Bronchial epithelial cell (primary cell): ENCODE data around the gene CELSR2. TPM values are rescaled to one million over a fixed set of nuclear protein-coding genes. Genes with fewer than 3 reads are reported as not detected.

Experiments used
- DNase-seq: peaks from one replicate; pipeline ENCODE4 v3.0.0-alpha.2; 2010; ENCODE audit warnings: low read depth
- FAIRE-seq: peaks from 2 replicates; lab custom pipeline; 2011; peaks lifted over from hg19 to GRCh38; lab: Jason Lieb, UNC
- H3K27me3 ChIP-seq: 2 replicates; pipeline ENCODE4 v1.5.1; 2011; ENCODE audit warnings: low read length; ENCODE audit not compliant: control insufficient read depth, insufficient read depth
- H3K36me3 ChIP-seq: 2 replicates; pipeline ENCODE4 v1.5.1; 2011; ENCODE audit warnings: low read length; ENCODE audit not compliant: control insufficient read depth, insufficient read depth
- H3K4me3 ChIP-seq: 2 replicates; pipeline ENCODE4 v1.5.1; 2011; ENCODE audit warnings: mild to moderate bottlenecking, low read depth, low read length, control low read depth
- total RNA-seq: library from RNA; depleted of rRNA; stranded (reverse); fragments of >200 nt; gene quantifications from 2 replicates; pipeline ENCODE4 v1.2.1, GENCODE V29; 2014
- TF ChIP-seq, protein P1 (sequence below): IDR thresholded peaks from 2 replicates; pipeline ENCODE4 v1.5.1; 2011; ENCODE audit warnings: mild to moderate bottlenecking, moderate library complexity, low read length, control low read depth, inconsistent platforms; ENCODE audit not compliant: insufficient read depth, severe bottlenecking

Gene CELSR2
- total RNA-seq, 1 donor from 2014 or later, result 9.2 TPM

DNA sequence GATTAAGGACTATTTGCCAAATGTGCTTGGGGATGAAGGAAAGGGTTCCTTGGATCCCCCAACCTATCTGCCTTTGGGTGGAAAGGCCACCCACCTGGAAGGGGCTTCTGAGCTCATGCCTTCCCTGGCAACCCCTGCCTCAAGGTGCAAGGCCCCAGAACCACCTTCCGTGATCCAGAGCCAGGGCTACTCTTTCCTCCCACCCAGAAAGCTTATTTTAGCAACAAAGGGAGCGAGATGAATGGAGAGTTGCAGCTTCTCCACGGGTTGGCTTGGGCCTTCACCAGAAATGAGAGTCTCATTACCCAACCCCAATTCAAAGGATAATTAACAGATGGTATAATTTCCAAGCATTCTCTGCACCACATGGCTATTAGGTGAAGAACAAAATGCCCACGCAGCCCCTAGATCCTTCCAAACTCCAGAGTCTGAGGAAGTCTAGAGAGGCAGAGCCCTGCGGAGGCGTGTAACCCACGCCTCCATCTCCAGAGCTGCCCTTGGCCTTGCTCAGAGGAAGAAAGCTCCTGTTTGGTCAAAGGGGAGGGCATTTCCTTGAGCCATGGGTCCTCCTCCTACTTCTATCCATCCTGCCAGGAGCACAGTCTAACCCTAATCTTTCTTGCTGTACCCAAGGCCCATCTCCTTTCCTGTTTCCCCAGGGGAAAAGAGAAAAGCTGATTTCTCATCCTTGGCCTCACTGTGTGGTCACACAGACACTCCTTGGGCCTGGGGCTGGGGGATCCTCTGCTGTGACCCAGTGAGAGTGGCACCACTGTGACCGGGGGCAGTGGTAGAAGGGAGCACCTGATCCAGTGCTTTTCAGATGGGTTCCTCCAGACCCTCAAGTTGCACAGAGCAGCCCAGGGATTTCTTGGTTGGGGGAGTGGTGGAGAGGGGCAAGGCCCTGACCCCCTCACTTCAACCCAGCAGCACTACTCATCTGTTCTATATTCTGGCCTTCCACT lies 1.7 kb upstream of the CELSR2 start:
- no peak for DNase-seq
- Histone ChIP-seq H3K36me3 (peaks cover 11% of the 10 kb centered on the region), H3K4me3 (no peak overlapping the region), H3K27me3 (no peaks in the 10 kb centered on the region)
- no peak for FAIRE-seq
- TF ChIP-seq, protein P1, sequence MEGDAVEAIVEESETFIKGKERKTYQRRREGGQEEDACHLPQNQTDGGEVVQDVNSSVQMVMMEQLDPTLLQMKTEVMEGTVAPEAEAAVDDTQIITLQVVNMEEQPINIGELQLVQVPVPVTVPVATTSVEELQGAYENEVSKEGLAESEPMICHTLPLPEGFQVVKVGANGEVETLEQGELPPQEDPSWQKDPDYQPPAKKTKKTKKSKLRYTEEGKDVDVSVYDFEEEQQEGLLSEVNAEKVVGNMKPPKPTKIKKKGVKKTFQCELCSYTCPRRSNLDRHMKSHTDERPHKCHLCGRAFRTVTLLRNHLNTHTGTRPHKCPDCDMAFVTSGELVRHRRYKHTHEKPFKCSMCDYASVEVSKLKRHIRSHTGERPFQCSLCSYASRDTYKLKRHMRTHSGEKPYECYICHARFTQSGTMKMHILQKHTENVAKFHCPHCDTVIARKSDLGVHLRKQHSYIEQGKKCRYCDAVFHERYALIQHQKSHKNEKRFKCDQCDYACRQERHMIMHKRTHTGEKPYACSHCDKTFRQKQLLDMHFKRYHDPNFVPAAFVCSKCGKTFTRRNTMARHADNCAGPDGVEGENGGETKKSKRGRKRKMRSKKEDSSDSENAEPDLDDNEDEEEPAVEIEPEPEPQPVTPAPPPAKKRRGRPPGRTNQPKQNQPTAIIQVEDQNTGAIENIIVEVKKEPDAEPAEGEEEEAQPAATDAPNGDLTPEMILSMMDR, result no peak

DNA sequence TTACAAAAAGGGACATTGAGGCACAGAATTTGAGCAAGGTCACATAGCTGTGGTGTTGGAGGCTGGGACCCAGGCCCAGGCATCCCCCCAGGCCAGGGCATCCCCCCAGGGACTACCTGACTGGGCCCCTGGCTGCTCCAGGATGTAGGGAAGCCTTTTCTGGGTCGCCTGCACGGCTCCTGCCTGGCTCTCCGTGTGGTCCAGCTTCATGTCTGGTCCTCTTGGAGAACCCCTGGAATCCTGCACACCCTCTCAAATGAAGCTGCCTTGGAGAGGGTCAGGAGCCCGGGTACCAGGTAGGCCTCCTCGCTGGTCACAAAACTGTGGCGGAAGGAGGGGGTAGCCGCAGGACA lies 919 bp upstream of the CELSR2 start:
- no peak for FAIRE-seq

DNA sequence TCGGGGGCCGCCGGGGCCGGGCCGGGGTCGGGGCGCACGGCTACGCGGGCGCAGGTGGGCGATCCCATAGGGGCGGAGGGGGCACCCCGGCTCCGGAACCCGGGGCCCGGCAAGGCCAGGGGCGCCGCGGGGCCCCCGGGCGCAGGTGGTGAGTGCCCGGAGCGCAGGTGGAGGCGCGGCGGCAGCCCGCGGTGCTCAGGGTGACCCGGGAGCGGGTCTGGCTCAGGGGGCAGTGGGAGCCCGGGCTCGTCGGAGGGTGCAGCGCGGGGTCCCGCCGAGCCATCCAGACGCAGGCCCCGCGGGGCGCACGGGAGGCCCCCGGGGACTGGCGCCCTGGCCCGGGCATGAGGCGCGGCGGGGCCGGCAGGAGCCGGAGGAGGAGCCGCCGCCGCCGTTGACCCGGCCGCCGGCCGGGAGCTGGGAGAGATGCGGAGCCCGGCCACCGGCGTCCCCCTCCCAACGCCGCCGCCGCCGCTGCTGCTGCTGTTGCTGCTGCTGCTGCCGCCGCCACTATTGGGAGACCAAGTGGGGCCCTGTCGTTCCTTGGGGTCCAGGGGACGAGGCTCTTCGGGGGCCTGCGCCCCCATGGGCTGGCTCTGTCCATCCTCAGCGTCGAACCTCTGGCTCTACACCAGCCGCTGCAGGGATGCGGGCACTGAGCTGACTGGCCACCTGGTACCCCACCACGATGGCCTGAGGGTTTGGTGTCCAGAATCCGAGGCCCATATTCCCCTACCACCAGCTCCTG lies 489 bp downstream of the CELSR2 start:
- Histone ChIP-seq H3K36me3 (peaks cover 11% of the 10 kb centered on the region), H3K27me3 (no peaks in the 10 kb centered on the region), H3K4me3 (peak overlapping the region; percentile 48)
- FAIRE-seq (no peak), DNase-seq (no peak)
- TF ChIP-seq, protein P1, result no peak

More for the DNA sequence above, 919 bp upstream of the CELSR2 start:
- H3K4me3 ChIP-seq, result no peak overlapping the region
- TF ChIP-seq, protein P1, result no peak
- no peaks in the 10 kb centered on the region for H3K27me3 ChIP-seq
- H3K36me3 ChIP-seq, result peaks cover 11% of the 10 kb centered on the region
- no peak for DNase-seq

DNA sequence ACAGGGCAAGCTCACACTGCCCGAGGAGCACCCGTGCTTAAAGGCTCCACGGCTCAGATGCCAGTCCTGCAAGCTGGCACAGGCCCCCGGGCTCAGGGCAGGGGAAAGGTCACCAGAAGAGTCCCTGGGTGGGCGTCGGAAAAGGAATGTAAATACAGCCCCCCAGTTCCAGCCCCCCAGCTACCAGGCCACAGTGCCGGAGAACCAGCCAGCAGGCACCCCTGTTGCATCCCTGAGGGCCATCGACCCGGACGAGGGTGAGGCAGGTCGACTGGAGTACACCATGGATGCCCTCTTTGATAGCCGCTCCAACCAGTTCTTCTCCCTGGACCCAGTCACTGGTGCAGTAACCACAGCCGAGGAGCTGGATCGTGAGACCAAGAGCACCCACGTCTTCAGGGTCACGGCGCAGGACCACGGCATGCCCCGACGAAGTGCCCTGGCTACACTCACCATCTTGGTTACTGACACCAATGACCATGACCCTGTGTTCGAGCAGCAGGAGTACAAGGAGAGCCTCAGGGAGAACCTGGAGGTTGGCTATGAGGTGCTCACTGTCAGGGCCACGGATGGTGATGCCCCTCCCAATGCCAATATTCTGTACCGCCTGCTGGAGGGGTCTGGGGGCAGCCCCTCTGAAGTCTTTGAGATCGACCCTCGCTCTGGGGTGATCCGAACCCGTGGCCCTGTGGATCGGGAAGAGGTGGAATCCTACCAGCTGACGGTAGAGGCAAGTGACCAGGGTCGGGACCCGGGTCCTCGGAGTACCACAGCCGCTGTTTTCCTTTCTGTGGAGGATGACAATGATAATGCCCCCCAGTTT lies 1.3 kb downstream of the CELSR2 start:
- Histone ChIP-seq H3K27me3 (no peaks in the 10 kb centered on the region), H3K4me3 (peak overlapping the region; percentile 48), H3K36me3 (peaks cover 13% of the 10 kb centered on the region)
- TF ChIP-seq, protein P1, result no peak
- DNase-seq (no peak), FAIRE-seq (no peak)

DNA sequence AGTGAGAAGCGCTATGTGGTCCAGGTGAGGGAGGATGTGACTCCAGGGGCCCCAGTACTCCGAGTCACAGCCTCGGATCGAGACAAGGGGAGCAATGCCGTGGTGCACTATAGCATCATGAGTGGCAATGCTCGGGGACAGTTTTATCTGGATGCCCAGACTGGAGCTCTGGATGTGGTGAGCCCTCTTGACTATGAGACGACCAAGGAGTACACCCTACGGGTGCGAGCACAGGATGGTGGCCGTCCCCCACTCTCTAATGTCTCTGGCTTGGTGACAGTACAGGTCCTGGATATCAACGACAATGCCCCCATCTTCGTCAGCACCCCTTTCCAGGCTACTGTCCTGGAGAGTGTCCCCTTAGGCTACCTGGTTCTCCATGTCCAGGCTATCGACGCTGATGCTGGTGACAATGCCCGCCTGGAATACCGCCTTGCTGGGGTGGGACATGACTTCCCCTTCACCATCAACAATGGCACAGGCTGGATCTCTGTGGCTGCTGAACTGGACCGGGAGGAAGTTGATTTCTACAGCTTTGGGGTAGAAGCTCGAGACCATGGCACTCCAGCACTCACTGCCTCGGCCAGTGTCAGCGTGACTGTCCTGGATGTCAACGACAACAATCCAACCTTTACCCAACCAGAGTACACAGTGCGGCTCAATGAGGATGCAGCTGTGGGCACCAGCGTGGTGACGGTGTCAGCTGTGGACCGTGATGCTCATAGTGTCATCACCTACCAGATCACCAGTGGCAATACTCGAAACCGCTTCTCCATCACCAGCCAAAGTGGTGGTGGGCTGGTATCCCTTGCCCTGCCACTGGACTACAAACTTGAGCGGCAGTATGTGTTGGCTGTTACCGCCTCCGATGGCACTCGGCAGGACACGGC lies 2.2 kb downstream of the CELSR2 start:
- Histone ChIP-seq H3K4me3 (no peak overlapping the region), H3K36me3 (peaks cover 13% of the 10 kb centered on the region), H3K27me3 (no peaks in the 10 kb centered on the region)
- TF ChIP-seq, protein P1, result no peak
- no peak for DNase-seq
- FAIRE-seq, result no peak
